H1 (cell line): ENCODE measurements around the gene UCHL1. TPM values are rescaled to one million over a fixed set of nuclear protein-coding genes. Genes with fewer than 3 reads are reported as not detected.

Experiments
- CTCF ChIA-PET: fragments of 300-600 bp; sonication (Branson Sonifier 250); formaldehyde crosslinking; loops from one replicate; lab custom pipeline; 2021; ENCODE audit not compliant: partially characterized antibody; lab: Charles Lee
- POLR2A ChIA-PET: fragments of 300-600 bp; sonication (Branson Sonifier 250); formaldehyde crosslinking; loops from one replicate; lab custom pipeline; 2021; ENCODE audit warnings: inconsistent platforms; ENCODE audit not compliant: partially characterized antibody; lab: Charles Lee
- DNase-seq, 2 experiments: peaks; one replicate each; pipeline versions ENCODE4 v3.0.0 to v3.0.0-alpha.2; 2010 to 2022; ENCODE audit warnings: low spot score in 2 of 2, low read depth in 1 of 2, mixed read lengths in 1 of 2
- FAIRE-seq: peaks from 2 replicates; lab custom pipeline; 2011; peaks lifted over from hg19 to GRCh38; lab: Jason Lieb, UNC
- H2AFZ ChIP-seq: 2 replicates; pipeline ENCODE4 v1.8.1; 2012; ENCODE audit warnings: low read length, inconsistent platforms
- H2AK5ac ChIP-seq: 2 replicates; pipeline ENCODE4 v1.6.1; 2013; ENCODE audit warnings: low read depth, low read length
- H2BK120ac ChIP-seq: replicated peaks from 2 replicates; pipeline ENCODE3; 2013; ENCODE audit warnings: low read depth, low read length, inconsistent platforms
- H2BK12ac ChIP-seq: 2 replicates; pipeline ENCODE4 v1.6.1; 2013; ENCODE audit warnings: low read depth, low read length
- H2BK15ac ChIP-seq: 2 replicates; pipeline ENCODE4 v1.6.1; 2013; ENCODE audit warnings: low read length
- H2BK20ac ChIP-seq: 2 replicates; pipeline ENCODE4 v1.6.1; 2013; ENCODE audit warnings: low read length
- H2BK5ac ChIP-seq: 2 replicates; pipeline ENCODE4 v1.6.1; 2013; ENCODE audit warnings: low read depth, low read length
- H3K14ac ChIP-seq: 2 replicates; pipeline ENCODE4 v1.6.1; 2013; ENCODE audit warnings: inconsistent platforms; ENCODE audit not compliant: insufficient read length
- H3K18ac ChIP-seq: 2 replicates; pipeline ENCODE4 v1.6.1; 2013; ENCODE audit warnings: low read length; ENCODE audit errors: extremely low read depth
- H3K23ac ChIP-seq: 2 replicates; pipeline ENCODE4 v1.6.1; 2013; ENCODE audit warnings: inconsistent platforms; ENCODE audit not compliant: insufficient read length
- H3K23me2 ChIP-seq: 2 replicates; pipeline ENCODE4 v1.6.1; 2013; ENCODE audit warnings: low read depth, low read length
- H3K27ac ChIP-seq: 2 replicates; pipeline ENCODE4 v1.6.1; 2011; ENCODE audit warnings: low read depth, low read length, inconsistent platforms
- H3K27me3 ChIP-seq, 4 experiments: replicated peaks in 1 of 4; 1 replicate in 1 of 4; 2 replicates in 3 of 4; pipeline versions ENCODE4 v1.6.1 to v1.8.1; 2011 to 2013; ENCODE audit warnings: low read length in 3 of 4, mild to moderate bottlenecking in 3 of 4, inconsistent platforms in 2 of 4, mixed read lengths in 2 of 4, moderate library complexity in 1 of 4; ENCODE audit not compliant: control insufficient read depth in 3 of 4, insufficient read depth in 3 of 4; ENCODE audit errors: extremely low read depth in 1 of 4
- H3K36me3 ChIP-seq, 4 experiments: 2 replicates each; pipeline versions ENCODE4 v1.6.1 to v1.8.1; 2011 to 2013; ENCODE audit warnings: mild to moderate bottlenecking in 4 of 4, low read length in 3 of 4, moderate library complexity in 2 of 4, control low read depth in 1 of 4, inconsistent platforms in 1 of 4; ENCODE audit not compliant: insufficient read depth in 4 of 4, control insufficient read depth in 2 of 4
- H3K4ac ChIP-seq: replicated peaks from 2 replicates; pipeline ENCODE3; 2013; ENCODE audit warnings: low read length, low read depth, mixed read lengths, inconsistent platforms; ENCODE audit not compliant: insufficient read length
- H3K4me1 ChIP-seq, 4 experiments: replicated peaks in 1 of 4; 1 replicate in 1 of 4; 2 replicates in 3 of 4; pipeline versions ENCODE4 v1.6.1 to v1.8.1; 2011 to 2013; ENCODE audit warnings: low read length in 3 of 4, inconsistent platforms in 2 of 4, mixed read lengths in 1 of 4; ENCODE audit not compliant: insufficient read depth in 4 of 4, control insufficient read depth in 3 of 4
- H3K4me2 ChIP-seq, 2 experiments: 2 replicates each; pipeline versions ENCODE4 v1.6.1 to v1.8.1; 2011 to 2013; ENCODE audit warnings: low read depth in 2 of 2, low read length in 2 of 2, control low read depth in 1 of 2, inconsistent platforms in 1 of 2, mild to moderate bottlenecking in 1 of 2; ENCODE audit not compliant: insufficient read depth in 1 of 2
- H3K4me3 ChIP-seq, 4 experiments: fragments of 200-600, 300-600 bp in 1 of 4; sonication (generic), shearing (Covaris generic), sonication (Bioruptor Twin) in 1 of 4; 2 replicates each; pipeline versions ENCODE4 v1.5.1 to v1.8.1; 2011 to 2016; ENCODE audit warnings: low read length in 4 of 4, low read depth in 3 of 4, control low read depth in 2 of 4, inconsistent platforms in 2 of 4, mild to moderate bottlenecking in 2 of 4, mixed read lengths in 1 of 4, moderate library complexity in 1 of 4; ENCODE audit not compliant: insufficient read depth in 2 of 4; ENCODE audit errors: extremely low read depth in 1 of 4
- H3K56ac ChIP-seq: replicated peaks from 2 replicates; pipeline ENCODE3; 2013; ENCODE audit warnings: low read depth, mild to moderate bottlenecking, mixed read lengths, low read length, inconsistent platforms; ENCODE audit not compliant: insufficient read length
- H3K79me1 ChIP-seq: 2 replicates; pipeline ENCODE4 v1.6.1; 2013; ENCODE audit warnings: low read depth, low read length, control low read depth
- H3K79me2 ChIP-seq, 2 experiments: 2 replicates each; pipeline versions ENCODE4 v1.6.1 to v1.8.1; 2012 to 2013; ENCODE audit warnings: low read length in 2 of 2, mild to moderate bottlenecking in 2 of 2, inconsistent platforms in 1 of 2; ENCODE audit not compliant: insufficient read depth in 2 of 2, control insufficient read depth in 1 of 2
- H3K9ac ChIP-seq, 4 experiments: replicated peaks in 1 of 4; 1 replicate in 1 of 4; 2 replicates in 3 of 4; pipeline versions ENCODE4 v1.6.1 to v1.8.1; 2011 to 2013; ENCODE audit warnings: low read depth in 3 of 4, low read length in 3 of 4, control low read depth in 2 of 4, mild to moderate bottlenecking in 2 of 4, moderate library complexity in 2 of 4, inconsistent platforms in 1 of 4; ENCODE audit errors: extremely low read depth in 1 of 4
- H3K9me3 ChIP-seq, 2 experiments: 2 replicates each; pipeline versions ENCODE4 v1.6.1 to v1.8.1; 2012 to 2013; ENCODE audit warnings: mild to moderate bottlenecking in 2 of 2, moderate library complexity in 2 of 2, control low read depth in 1 of 2, inconsistent platforms in 1 of 2, low read depth in 1 of 2, low read length in 1 of 2, mixed read lengths in 1 of 2; ENCODE audit not compliant: insufficient read depth in 2 of 2
- H4K20me1 ChIP-seq, 2 experiments: replicated peaks in 1 of 2; 2 replicates each; pipeline versions ENCODE3 to v1.8.1; 2011 to 2013; ENCODE audit warnings: inconsistent platforms in 2 of 2, low read length in 2 of 2, mild to moderate bottlenecking in 1 of 2; ENCODE audit not compliant: insufficient read depth in 2 of 2, control insufficient read depth in 1 of 2
- H4K5ac ChIP-seq: 2 replicates; pipeline ENCODE4 v1.6.1; 2013; ENCODE audit warnings: low read length, low read depth, mixed read lengths, inconsistent platforms; ENCODE audit not compliant: insufficient read length
- H4K8ac ChIP-seq: 2 replicates; pipeline ENCODE4 v1.8.0; 2013; ENCODE audit warnings: mild to moderate bottlenecking, moderate library complexity, low read length, inconsistent platforms; ENCODE audit not compliant: insufficient read depth; ENCODE audit errors: extremely low read depth
- H4K91ac ChIP-seq: replicated peaks from 2 replicates; pipeline ENCODE3; 2013; ENCODE audit warnings: low read length, mixed read lengths, inconsistent platforms; ENCODE audit not compliant: insufficient read length
- CTBP2 ChIP-seq: IDR thresholded peaks from 2 replicates; pipeline ENCODE4 v1.7.0; 2011; ENCODE audit warnings: borderline replicate concordance, mild to moderate bottlenecking, moderate library complexity, mixed read lengths, low read length; ENCODE audit not compliant: insufficient read depth, insufficient read length
- KDM4A ChIP-seq: IDR thresholded peaks from one replicate; pipeline ENCODE4 v1.7.1; 2012; ENCODE audit warnings: low read depth, mild to moderate bottlenecking, moderate library complexity, low read length, inconsistent platforms; ENCODE audit not compliant: severe bottlenecking
- SIN3A ChIP-seq, 2 experiments: IDR thresholded peaks in 1 of 2; conservative IDR thresholded peaks in 1 of 2; 2 replicates each; pipeline ENCODE4 v1.6.1; 2011 to 2012; ENCODE audit warnings: low read length in 2 of 2, improper control_type of control experiment in 1 of 2, low read depth in 1 of 2, mild to moderate bottlenecking in 1 of 2
- WGBS, 2 experiments: shearing (Covaris generic) in 1 of 2; methylation state at CpG; one replicate each; pipeline versions ENCODE4 v1.1.6 to v1.1.7; 2013 to 2015; ENCODE audit warnings: low lambda C conversion rate in 2 of 2, mixed read lengths in 2 of 2, inconsistent platforms in 1 of 2, low coverage in 1 of 2, missing lambda C conversion rate in 1 of 2; ENCODE audit not compliant: insufficient replicate concordance in 2 of 2, insufficient coverage in 1 of 2, insufficient read length in 1 of 2; ENCODE audit errors: extremely low coverage in 1 of 2, missing lambda C conversion rate in 1 of 2; 5-methylcytosine and 5-hydroxymethylcytosine counted together
- polyA plus RNA-seq, 7 experiments: library from polyadenylated mRNA; depleted of rRNA in 3 of 7; stranded (reverse) in 5 of 7; unstranded in 2 of 7; fragments of >200 nt in 5 of 7; fragments of 200-250 nt in 2 of 7; gene quantifications; 1 replicate in 5 of 7; 2 replicates in 1 of 7; 4 replicates in 1 of 7; pipeline versions ENCODE4 v1.2.1 to v1.2.3, GENCODE V29; 2011 to 2013; ENCODE audit warnings: missing spikeins in 2 of 7, mixed read lengths in 2 of 7
- total RNA-seq: library from RNA; stranded (reverse); fragmentation: NEBNext Ultra II Directional; extraction: Animal tissue kit (Norgen Biotek cat#: 25700); gene quantifications from 2 replicates; pipeline ENCODE4 v1.2.1, GENCODE V29; 2021
- TF ChIP-seq, protein P1 (sequence below): IDR thresholded peaks from 2 replicates; pipeline ENCODE4 v1.6.1; 2012; ENCODE audit warnings: low read length, inconsistent platforms

The UCHL1 gene
- total and polyA plus RNA-seq, 2 of the 8 experiments (the other 6 are each of a cell fraction or from before 2014, with no cell fraction given): 781 to 1,717 TPM

DNA sequence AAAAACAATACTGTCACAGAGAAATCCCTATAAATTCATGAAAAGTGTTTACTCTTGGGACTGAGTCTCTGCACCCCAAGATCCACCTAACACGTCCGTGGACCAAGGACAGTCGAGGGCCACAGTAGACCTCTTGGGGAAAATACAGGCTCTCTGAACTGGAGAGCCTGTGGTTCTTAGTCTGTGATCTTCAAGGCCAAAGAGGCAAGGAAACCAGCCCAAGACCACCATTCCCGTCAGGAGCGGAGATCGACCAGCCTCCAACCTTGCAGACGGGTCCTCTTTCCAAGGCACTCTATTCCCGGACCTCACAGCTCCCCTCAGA lies 40.8 kb upstream of the UCHL1 start:
- H2BK12ac ChIP-seq: no peak overlapping the region
- H4K20me1 ChIP-seq: peaks cover 0 to 2% of the 10 kb centered on the region in 2 experiments
- ChIA-PET POLR2A (interaction anchor here (0.6 to 5.6 kb wide), 19 partner anchors 9 to 360 kb away, joined by 3 to 86 read pairs (median 3); partner anchors contain the start of gene UCHL1), CTCF (interaction anchor here (0.6 to 11.0 kb wide), 15 partner anchors 11 to 772 kb away, joined by 3 to 167 read pairs (median 3); no protein-coding TSS in a partner anchor)
- H3K18ac ChIP-seq: peak overlapping the region; percentile 60
- no peak overlapping the region for H3K14ac ChIP-seq
- H3K4ac ChIP-seq: no peak overlapping the region
- no peak overlapping the region for H2BK20ac ChIP-seq
- H3K79me1 ChIP-seq: no peaks in the 10 kb centered on the region
- FAIRE-seq (no peak), DNase-seq (peak in 1 of 2 experiments; percentile 80)
- H4K91ac ChIP-seq: no peak overlapping the region
- peak overlapping the region; percentile 20; the same call in 1 of the 2 replicates for H2AFZ ChIP-seq
- no peak overlapping the region for H3K56ac ChIP-seq
- no peak overlapping the region for H2BK15ac ChIP-seq
- H2BK5ac ChIP-seq: peak overlapping the region; percentile 49
- H4K8ac ChIP-seq: no peak overlapping the region
- no peaks in the 10 kb centered on the region for H3K9me3 ChIP-seq
- peak overlapping the region in 3 of 4 experiments; percentile 56 to 87 (median 63); a peak in 4 of 7 replicates for H3K9ac ChIP-seq
- peaks cover 10% of the 10 kb centered on the region for H3K23me2 ChIP-seq
- H3K79me2 ChIP-seq: peaks cover 0 to 26% of the 10 kb centered on the region in 2 experiments; a peak in 2 of 4 replicates
- H3K4me3 ChIP-seq: peak overlapping the region; percentile 60 to 81 (median 72)
- peaks cover 3 to 9% (median 6%) of the 10 kb centered on the region in 4 experiments; a peak in 6 of 7 replicates for H3K4me1 ChIP-seq
- H3K4me2 ChIP-seq: peak overlapping the region; percentile 88 to 94
- TF ChIP-seq CTBP2: peak; percentile 1
- TF ChIP-seq, protein P1, sequence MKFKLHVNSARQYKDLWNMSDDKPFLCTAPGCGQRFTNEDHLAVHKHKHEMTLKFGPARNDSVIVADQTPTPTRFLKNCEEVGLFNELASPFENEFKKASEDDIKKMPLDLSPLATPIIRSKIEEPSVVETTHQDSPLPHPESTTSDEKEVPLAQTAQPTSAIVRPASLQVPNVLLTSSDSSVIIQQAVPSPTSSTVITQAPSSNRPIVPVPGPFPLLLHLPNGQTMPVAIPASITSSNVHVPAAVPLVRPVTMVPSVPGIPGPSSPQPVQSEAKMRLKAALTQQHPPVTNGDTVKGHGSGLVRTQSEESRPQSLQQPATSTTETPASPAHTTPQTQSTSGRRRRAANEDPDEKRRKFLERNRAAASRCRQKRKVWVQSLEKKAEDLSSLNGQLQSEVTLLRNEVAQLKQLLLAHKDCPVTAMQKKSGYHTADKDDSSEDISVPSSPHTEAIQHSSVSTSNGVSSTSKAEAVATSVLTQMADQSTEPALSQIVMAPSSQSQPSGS: no peak
- TF ChIP-seq KDM4A: peak; percentile 26
- peak in 1 of 2 experiments; percentile 19; a peak in 1 of 4 replicates for TF ChIP-seq SIN3A (conservative IDR thresholded peaks at IDR 0.05 in 1 of 2, IDR thresholded peaks at IDR 0.05 in 1 of 2; ENCODE audit: low read depth in 1 of 2, low read length in 2 of 2)
- TF ChIP-seq, all 59 proteins: peak for 3
- Histone ChIP-seq H3K36me3 (no peaks in the 10 kb centered on the region), H3K27ac (peak overlapping the region; percentile 5; the same call in 1 of the 2 replicates), H3K23ac (no peak overlapping the region), H4K5ac (peak overlapping the region; percentile 69), H2AK5ac (no peak overlapping the region), H2BK120ac (no peak overlapping the region), H3K27me3 (no peaks in the 10 kb centered on the region; a peak in 1 of 7 replicates)
- 7% methylated on average over 8 of the region's 8 CpGs; no CpG with 5 or more reads in 1 of the 2 experiments for WGBS, 2 experiments
